ENCODE data around the gene ATP1A1.

GRCh38 chr1:116424438-116424837 lies 51.4 kb downstream of the ATP1A1 start:
- TF ChIP-seq CTCF (IDR thresholded peaks at IDR 0.05; ENCODE audit: low read depth, low read length, missing input control) (no peak), EGR1 (IDR thresholded peaks at IDR 0.05; ENCODE audit: low read depth in 2 of 2) (no peak), ZBTB33 (IDR thresholded peaks at IDR 0.05) (no peak), GABPA (IDR thresholded peaks at IDR 0.05 in 1 of 2, conservative IDR thresholded peaks at IDR 0.05 in 1 of 2) (no peak), RAD21 (IDR thresholded peaks at IDR 0.05) (no peak), HNF4A (conservative IDR thresholded peaks at IDR 0.05) (no peak), RXRA (IDR thresholded peaks at IDR 0.05) (no peak), YY1 (IDR thresholded peaks at IDR 0.05) (no peak), MAX (IDR thresholded peaks at IDR 0.05) (no peak), TAF1 (conservative IDR thresholded peaks at IDR 0.05) (no peak), SP1 (IDR thresholded peaks at IDR 0.05) (no peak)
